Lung (tissue), 12 donors: Measurements from ENCODE around the gene TMCC1. TPM values are rescaled to one million over a fixed set of nuclear protein-coding genes. Genes with fewer than 3 reads are reported as not detected.
"Not testable (repeated sequence)": the region's sequence is repeated elsewhere in the genome, so short reads cannot be mapped to it uniquely, and the experiment has no call there.

ENCODE experiments used
- ATAC-seq: fragments of 200-7000 bp; cut with Tn5 transposase; one replicate; pipeline ENCODE4 v1.9.1; 2020; ENCODE audit warnings: moderate number of reproducible peaks; ENCODE audit not compliant: insufficient read depth, low FRiP score
- DNase-seq, 3 donors: peaks; one replicate each; pipeline ENCODE4 v3.0.0-alpha.2; 2013 to 2017
- H3K27ac ChIP-seq, 2 donors: one replicate each; pipeline ENCODE4 v1.5.1; 2013; ENCODE audit warnings: mild to moderate bottlenecking in 2 of 2, moderate library complexity in 2 of 2, control low read depth in 1 of 2, inconsistent platforms in 1 of 2, low read depth in 1 of 2, low read length in 1 of 2
- H3K27me3 ChIP-seq, 3 donors: one replicate each; pipeline ENCODE4 v1.5.1; 2013; ENCODE audit warnings: low read length in 2 of 3; ENCODE audit not compliant: control insufficient read depth in 3 of 3, insufficient read depth in 3 of 3
- H3K36me3 ChIP-seq, 4 donors: one replicate each; pipeline ENCODE4 v1.5.1; 2013; ENCODE audit warnings: low read length in 4 of 4, mild to moderate bottlenecking in 1 of 4, moderate library complexity in 1 of 4; ENCODE audit not compliant: control insufficient read depth in 4 of 4, insufficient read depth in 4 of 4
- H3K4me1 ChIP-seq, 5 donors: one replicate each; pipeline ENCODE4 v1.5.1; 2013; ENCODE audit warnings: low read length in 5 of 5, mild to moderate bottlenecking in 2 of 5, moderate library complexity in 1 of 5; ENCODE audit not compliant: control insufficient read depth in 5 of 5, insufficient read depth in 5 of 5
- H3K4me3 ChIP-seq: one replicate; pipeline ENCODE4 v1.5.1; 2013; ENCODE audit warnings: mild to moderate bottlenecking, control low read depth, moderate library complexity
- H3K9ac ChIP-seq, 2 donors: one replicate each; pipeline ENCODE4 v1.5.1; 2013; ENCODE audit warnings: low read length in 2 of 2, control low read depth in 1 of 2; ENCODE audit not compliant: insufficient read depth in 1 of 2
- H3K9me3 ChIP-seq, 4 donors: one replicate each; pipeline ENCODE4 v1.5.1; 2013; ENCODE audit warnings: low read length in 3 of 4, mild to moderate bottlenecking in 1 of 4, moderate library complexity in 1 of 4; ENCODE audit not compliant: control insufficient read depth in 4 of 4, insufficient read depth in 3 of 4
- CTCF ChIP-seq: IDR thresholded peaks from 2 replicates; pipeline ENCODE4 v1.5.1; 2012; ENCODE audit warnings: mild to moderate bottlenecking; ENCODE audit errors: control extremely low read depth, extremely low read depth
- WGBS, 2 donors: extraction: QIAGEN DNeasy Blood & Tissue Kit; methylation state at CpG; one replicate each; pipeline ENCODE4 v1.1.7; 2013; 5-methylcytosine and 5-hydroxymethylcytosine counted together
- polyA plus RNA-seq, 2 donors: library from polyadenylated mRNA; stranded (reverse); fragments of 200-250 nt; gene quantifications; one replicate each; pipeline ENCODE4 v1.2.1, GENCODE V29; 2013
- total RNA-seq, 2 donors: library from RNA; depleted of rRNA in 1 of 2; stranded (reverse); fragments of >200 nt in 1 of 2; gene quantifications; one replicate each; pipeline ENCODE4 v1.2.1, GENCODE V29; 2014 to 2021
- donor health status: control.
- donor health status: control.
- donor health status: Bipolar disorder and iron deficiency.
- donor health status: healthy.
- donor health status: DM: yes; HTN: yes; CAD: no.

Gene TMCC1
- total and polyA plus RNA-seq, 4 donors: 8.7 to 39.4 (median 22.8) TPM

- Histone ChIP-seq H3K27me3 (no peaks in the 10 kb centered on the region), H3K4me3 (no peak overlapping the region), H3K27ac (no peak overlapping the region), H3K4me1 (peaks cover 0 to 7% (median 2%) of the 10 kb centered on the region in 5 donors), H3K9ac (no peak overlapping the region), H3K36me3 (no peaks in the 10 kb centered on the region), H3K9me3 (no peaks in the 10 kb centered on the region)
- ATAC-seq (no peak), DNase-seq (no peak)
- WGBS, 2 donors: 44 to 46% methylated on average over 2 of the region's 2 CpGs
- no peak for TF ChIP-seq CTCF
These were observed 57.0 kb downstream of the TMCC1 start for GRCh38 chr3:129836381-129837064.

GRCh38 chr3:129835198-129835597, 58.3 kb downstream of the TMCC1 start:
- Histone ChIP-seq H3K9ac (no peak overlapping the region), H3K36me3 (no peaks in the 10 kb centered on the region), H3K27me3 (no peaks in the 10 kb centered on the region), H3K4me1 (peaks cover 0 to 7% (median 2%) of the 10 kb centered on the region in 5 donors), H3K9me3 (no peaks in the 10 kb centered on the region), H3K4me3 (no peak overlapping the region), H3K27ac (no peak overlapping the region)
- TF ChIP-seq CTCF: no peak
- DNase-seq (no peak), ATAC-seq (no peak)
- 77 to 90% methylated on average over 2 of the region's 2 CpGs for WGBS, 2 donors

- no peak for ATAC-seq
- Histone ChIP-seq H3K36me3 (no peaks in the 10 kb centered on the region), H3K4me3 (no peak overlapping the region), H3K9me3 (no peaks in the 10 kb centered on the region), H3K27me3 (no peaks in the 10 kb centered on the region), H3K9ac (no peak overlapping the region), H3K4me1 (peaks cover 0 to 7% (median 2%) of the 10 kb centered on the region in 5 donors), H3K27ac (no peak overlapping the region)
- no peak for TF ChIP-seq CTCF
- DNase-seq: no peak
- WGBS, 2 donors: 82 to 85% methylated on average over 5 of the region's 5 CpGs
These were observed 58.9 kb downstream of the TMCC1 start for GRCh38 chr3:129834580-129834979.

GRCh38 chr3:129831942-129832341, 61.6 kb downstream of the TMCC1 start:
- 79 to 87% methylated on average over 6 of the region's 6 CpGs for WGBS, 2 donors
- not testable (repeated sequence) for H3K9me3 ChIP-seq, H3K36me3 ChIP-seq, H3K27ac ChIP-seq, H3K4me3 ChIP-seq, H3K27me3 ChIP-seq, ATAC-seq, DNase-seq, H3K9ac ChIP-seq, H3K4me1 ChIP-seq
